IPS-15b (cell line): Measurements from ENCODE around the gene ZPBP2.

Experiments
- H3K27me3 ChIP-seq: one replicate; pipeline ENCODE4 v1.6.1; 2013; ENCODE audit warnings: low read length; ENCODE audit not compliant: control insufficient read depth, insufficient read depth
- H3K36me3 ChIP-seq: one replicate; pipeline ENCODE4 v1.6.1; 2013; ENCODE audit warnings: low read length; ENCODE audit not compliant: control insufficient read depth, insufficient read depth
- H3K4me1 ChIP-seq: one replicate; pipeline ENCODE4 v1.6.1; 2013; ENCODE audit warnings: mild to moderate bottlenecking, low read length; ENCODE audit not compliant: control insufficient read depth, insufficient read depth
- H3K4me3 ChIP-seq: one replicate; pipeline ENCODE4 v1.5.1; 2013; ENCODE audit warnings: low read depth, low read length
- H3K9ac ChIP-seq: one replicate; pipeline ENCODE4 v1.6.1; 2013; ENCODE audit warnings: low read depth, mild to moderate bottlenecking, low read length
- H3K9me3 ChIP-seq: one replicate; pipeline ENCODE4 v1.6.1; 2013; ENCODE audit warnings: mild to moderate bottlenecking, low read length; ENCODE audit not compliant: control insufficient read depth, insufficient read depth

Gene ZPBP2

DNA sequence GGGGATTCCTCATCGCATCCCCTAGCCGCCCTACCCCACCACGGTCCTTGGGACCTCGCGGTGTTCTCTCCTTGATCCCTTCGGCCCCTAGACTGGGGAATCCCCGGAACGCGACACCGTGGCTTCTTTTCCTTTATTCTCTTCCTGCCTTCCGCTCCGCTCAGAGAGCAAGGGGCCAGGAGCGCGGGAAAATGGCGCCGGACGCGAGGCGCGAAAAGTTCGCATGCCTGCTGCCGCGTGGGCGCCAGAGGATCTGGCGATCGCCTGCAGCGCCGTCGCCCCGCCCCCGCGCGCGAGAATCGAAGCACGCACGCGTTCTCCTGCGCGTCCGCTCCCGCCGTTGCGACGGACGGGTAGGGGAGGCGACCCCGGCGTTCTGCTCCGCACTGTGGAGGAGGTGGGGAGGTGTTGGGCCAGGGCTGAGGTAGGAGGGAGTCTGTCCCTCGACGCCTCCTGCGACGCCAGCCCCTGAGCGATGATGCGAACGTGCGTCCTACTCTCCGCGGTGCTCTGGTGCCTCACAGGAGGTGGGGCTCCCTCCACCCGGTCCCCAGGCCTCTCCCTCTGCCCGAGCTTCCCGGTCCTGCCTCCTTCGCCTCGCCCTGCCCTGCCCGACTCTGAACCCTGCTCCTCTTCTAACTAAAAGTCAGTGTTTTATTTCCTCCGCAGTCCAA is at the start of gene ZPBP2:
TSS of gene ZPBP2 (plus strand) at position 323 of the 674 bp plus-strand sequence. CDS start at position 476, 153 bp downstream.
- H3K4me1 ChIP-seq, result no peaks in the 10 kb centered on the region
- H3K4me3 ChIP-seq, result no peak within 1 kb of the TSS
- no peaks in the 10 kb centered on the region for H3K36me3 ChIP-seq
- H3K9me3 ChIP-seq, result no peaks in the 10 kb centered on the region
- H3K9ac ChIP-seq, result no peak within 1 kb of the TSS
- H3K27me3 ChIP-seq, result peaks cover 59% of the 10 kb centered on the region

DNA sequence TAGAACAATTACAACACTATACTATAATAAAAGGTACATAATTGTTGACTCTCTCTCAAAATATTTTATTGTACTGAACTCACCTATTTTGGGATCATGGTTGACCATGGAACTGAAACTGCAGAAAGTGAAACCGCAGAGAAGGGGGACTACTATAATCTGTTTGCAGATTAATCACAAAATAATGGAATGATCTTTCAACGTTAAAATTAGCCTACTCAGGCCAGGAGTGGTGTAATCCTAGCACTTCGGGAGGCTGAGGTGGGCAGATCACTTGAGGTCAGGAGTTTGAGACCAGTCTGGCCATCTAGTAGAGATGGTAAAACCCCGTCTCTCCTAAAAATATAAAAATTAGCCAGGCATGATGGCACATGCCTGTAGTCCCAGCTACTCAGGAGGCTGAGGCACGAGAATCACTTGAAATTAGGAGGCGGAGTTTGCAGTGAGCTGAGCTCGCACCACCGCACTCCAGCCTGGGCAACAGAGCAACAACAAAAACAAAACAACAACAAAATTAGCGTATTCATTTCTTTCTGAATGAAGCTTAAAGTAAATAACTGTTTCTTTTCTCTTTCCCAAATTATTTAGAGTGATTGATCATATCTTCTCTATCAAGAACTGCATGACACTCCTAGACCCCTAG is 49.5 kb upstream of the ZPBP2 start:
- H3K4me1 ChIP-seq, result peaks cover 5% of the 10 kb centered on the region
- no peak overlapping the region for H3K9ac ChIP-seq
- H3K9me3 ChIP-seq, result peaks cover 3% of the 10 kb centered on the region
- H3K36me3 ChIP-seq, result no peaks in the 10 kb centered on the region
- no peaks in the 10 kb centered on the region for H3K27me3 ChIP-seq
- H3K4me3 ChIP-seq, result no peak overlapping the region

DNA sequence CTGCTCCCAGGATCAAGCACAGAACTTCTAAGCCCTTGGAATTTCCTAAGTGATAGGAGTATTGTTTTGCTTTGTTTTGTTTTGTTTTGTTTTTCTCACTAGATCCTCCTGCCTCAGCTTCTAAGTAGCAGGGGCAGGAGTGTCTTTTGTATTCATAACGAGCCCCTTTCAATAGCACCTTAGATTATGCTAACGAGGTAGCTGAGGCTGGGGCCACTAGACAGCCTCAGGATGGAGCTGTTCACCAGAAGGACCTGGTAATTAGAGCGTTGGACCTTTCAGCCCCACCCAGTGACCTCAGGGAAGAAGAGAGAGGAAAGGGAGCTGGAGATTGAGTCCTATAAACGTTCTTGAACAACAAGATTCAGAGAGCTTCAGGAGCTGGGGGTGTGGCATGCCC is 47.5 kb upstream of the ZPBP2 start:
- Histone ChIP-seq H3K36me3 (no peaks in the 10 kb centered on the region), H3K4me1 (peaks cover 5% of the 10 kb centered on the region), H3K9me3 (peaks cover 5% of the 10 kb centered on the region), H3K27me3 (no peaks in the 10 kb centered on the region), H3K4me3 (no peak overlapping the region), H3K9ac (no peak overlapping the region)

DNA sequence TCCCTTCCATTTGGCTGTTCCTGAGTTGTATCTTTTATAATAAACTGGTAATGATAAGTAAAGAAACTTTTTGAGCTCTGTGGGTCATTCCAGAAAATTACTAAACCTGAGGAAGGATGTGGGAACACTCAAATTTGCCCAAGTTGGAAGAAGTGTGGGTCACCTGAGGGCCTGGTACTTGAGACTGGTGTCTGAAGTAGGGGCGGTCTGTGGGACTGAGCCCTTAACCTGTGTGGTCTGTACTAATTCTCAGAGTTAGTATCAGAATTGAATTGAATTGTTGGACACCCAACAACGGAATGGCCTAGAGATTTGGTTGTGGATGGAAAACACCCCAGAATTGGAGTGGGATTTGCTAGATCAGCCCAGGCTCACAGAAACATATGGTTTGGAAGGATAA is 47.0 kb upstream of the ZPBP2 start:
- H3K27me3 ChIP-seq, result no peaks in the 10 kb centered on the region
- no peak overlapping the region for H3K4me3 ChIP-seq
- H3K36me3 ChIP-seq, result no peaks in the 10 kb centered on the region
- H3K4me1 ChIP-seq, result peaks cover 5% of the 10 kb centered on the region
- peaks cover 5% of the 10 kb centered on the region for H3K9me3 ChIP-seq
- H3K9ac ChIP-seq, result no peak overlapping the region

DNA sequence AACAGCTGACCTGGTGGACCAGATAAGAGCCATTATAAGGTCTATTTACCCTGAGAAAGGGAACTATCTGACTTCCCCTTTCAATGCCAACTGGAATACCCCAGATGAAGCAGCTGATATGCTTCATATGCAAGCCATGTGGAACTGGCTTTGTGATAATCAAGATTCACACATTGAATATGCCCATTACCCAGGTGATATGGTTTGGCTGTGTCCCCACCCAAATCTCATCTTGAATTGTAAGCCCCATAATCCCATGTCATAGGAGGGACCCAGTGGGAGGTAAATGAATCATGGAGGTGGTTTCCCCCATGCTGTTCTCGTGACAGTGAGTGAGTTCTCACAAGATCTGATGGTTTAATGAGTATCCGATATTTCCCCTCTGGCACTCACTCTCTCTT is 46.0 kb upstream of the ZPBP2 start:
- Histone ChIP-seq H3K9me3 (peaks cover 5% of the 10 kb centered on the region), H3K4me3 (no peak overlapping the region), H3K36me3 (no peaks in the 10 kb centered on the region), H3K9ac (no peak overlapping the region), H3K27me3 (no peaks in the 10 kb centered on the region), H3K4me1 (peaks cover 5% of the 10 kb centered on the region)

GRCh38 chr17:39823407-39824054 is 44.5 kb upstream of the ZPBP2 start:
- Histone ChIP-seq H3K4me1 (peaks cover 5% of the 10 kb centered on the region), H3K4me3 (no peak overlapping the region), H3K9me3 (peaks cover 5% of the 10 kb centered on the region), H3K9ac (no peak overlapping the region), H3K36me3 (no peaks in the 10 kb centered on the region), H3K27me3 (no peaks in the 10 kb centered on the region)

DNA sequence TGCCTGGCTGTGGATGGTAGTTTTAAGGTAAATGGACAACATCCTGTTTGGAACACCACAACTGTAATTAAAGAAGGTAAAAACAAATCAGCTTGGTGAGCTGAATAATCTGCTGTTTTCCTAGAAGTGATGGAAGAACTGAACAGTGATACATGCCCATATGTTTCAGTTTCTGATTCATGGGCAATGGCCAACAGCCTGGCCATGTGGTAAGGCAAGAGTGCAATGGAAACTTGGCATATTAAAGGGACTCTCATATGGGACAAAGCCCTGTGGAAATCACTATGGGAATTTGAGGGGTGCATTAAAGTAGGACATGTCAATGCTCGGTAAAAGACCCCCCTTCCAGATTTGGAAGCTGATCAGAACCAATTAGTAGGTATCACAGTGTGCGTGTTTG is 41.7 kb upstream of the ZPBP2 start:
- Histone ChIP-seq H3K9ac (no peak overlapping the region), H3K4me3 (no peak overlapping the region), H3K9me3 (peaks cover 5% of the 10 kb centered on the region), H3K36me3 (no peaks in the 10 kb centered on the region), H3K27me3 (no peaks in the 10 kb centered on the region), H3K4me1 (no peaks in the 10 kb centered on the region)

GRCh38 chr17:39828443-39828842 is 39.6 kb upstream of the ZPBP2 start:
- peaks cover 3% of the 10 kb centered on the region for H3K9me3 ChIP-seq
- H3K4me1 ChIP-seq, result no peaks in the 10 kb centered on the region
- no peak overlapping the region for H3K9ac ChIP-seq
- H3K4me3 ChIP-seq, result no peak overlapping the region
- H3K27me3 ChIP-seq, result no peaks in the 10 kb centered on the region
- H3K36me3 ChIP-seq, result no peaks in the 10 kb centered on the region

- H3K9me3 ChIP-seq, result no peaks in the 10 kb centered on the region
- H3K4me1 ChIP-seq, result no peaks in the 10 kb centered on the region
- H3K36me3 ChIP-seq, result no peaks in the 10 kb centered on the region
- H3K4me3 ChIP-seq, result no peak overlapping the region
- no peak overlapping the region for H3K9ac ChIP-seq
- no peaks in the 10 kb centered on the region for H3K27me3 ChIP-seq
Observed at GRCh38 chr17:39831588-39831987, 36.4 kb upstream of the ZPBP2 start.

- Histone ChIP-seq H3K27me3 (no peaks in the 10 kb centered on the region), H3K4me3 (no peak overlapping the region), H3K36me3 (no peaks in the 10 kb centered on the region), H3K9ac (no peak overlapping the region), H3K4me1 (no peaks in the 10 kb centered on the region), H3K9me3 (no peaks in the 10 kb centered on the region)
Observed at GRCh38 chr17:39834017-39834416, 34.0 kb upstream of the ZPBP2 start.

DNA sequence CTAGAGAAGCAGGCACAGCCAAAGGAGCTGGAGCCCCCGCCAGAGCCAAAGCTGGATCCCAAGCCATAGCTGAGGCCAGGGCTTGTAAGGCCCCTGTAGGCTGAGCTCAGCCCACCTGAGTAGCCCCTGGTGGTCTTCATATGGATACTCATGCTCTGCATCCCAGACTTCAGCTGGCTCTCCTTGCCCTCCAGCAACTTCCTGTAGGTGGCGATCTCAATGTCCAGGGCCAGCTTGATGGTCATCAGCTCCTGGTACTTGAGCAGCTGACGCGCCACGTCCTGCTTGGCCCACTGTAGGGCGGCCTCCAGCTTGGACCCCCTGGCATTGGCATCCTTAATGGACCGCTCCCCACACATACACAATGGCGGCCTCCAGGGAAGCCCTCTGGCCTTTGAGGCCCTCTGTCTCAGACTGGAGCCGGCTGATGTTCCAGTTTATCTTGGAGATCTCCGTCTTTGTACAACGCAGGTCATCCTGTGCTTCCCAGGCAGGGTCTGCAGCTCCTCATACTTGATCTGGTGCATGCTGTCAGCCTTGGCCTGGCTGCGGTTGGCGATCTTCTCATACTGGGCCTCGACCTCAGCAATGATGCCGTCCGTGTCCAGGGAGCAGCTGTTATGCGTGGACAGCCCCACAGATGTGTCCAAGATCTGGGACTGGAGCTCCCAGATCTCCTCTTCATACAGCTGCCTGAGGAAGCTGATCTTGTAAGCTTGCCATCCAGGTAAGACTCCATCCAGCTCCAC is 32.8 kb upstream of the ZPBP2 start:
- Histone ChIP-seq H3K4me1 (no peaks in the 10 kb centered on the region), H3K36me3 (no peaks in the 10 kb centered on the region)

More for the DNA sequence above, 32.8 kb upstream of the ZPBP2 start:
- H3K27me3 ChIP-seq, result no peaks in the 10 kb centered on the region
- no peaks in the 10 kb centered on the region for H3K9me3 ChIP-seq
- H3K9ac ChIP-seq, result no peak overlapping the region
- no peak overlapping the region for H3K4me3 ChIP-seq
